ENCODE results near the gene ALKBH5.

ALKBH5 gene

GRCh38 chr17:18183334-18184142 is at the start of gene ALKBH5:
TSS of gene ALKBH5 (plus strand) at chr17:18183828. CDS start at chr17:18184244, 416 bp downstream.
- peak within 1 kb of the TSS; percentile 83 for H3K4me3 ChIP-seq (ENCODE audit: low read depth, low read length)
- TF ChIP-seq POLR2A (IDR thresholded peaks at IDR 0.05; ENCODE audit: extremely low read depth, insufficient read length) (no peak), MYC (IDR thresholded peaks at IDR 0.05; ENCODE audit: low read depth, low read length) (peak; percentile 61; the same call in 1 of the 2 replicates), MAX (IDR thresholded peaks at IDR 0.05; ENCODE audit: low read depth, low read length) (peak; percentile 16; the same call in 1 of the 2 replicates), CTCF (IDR thresholded peaks at IDR 0.05; ENCODE audit: low read depth, low read length) (peak; percentile 43)
- peak; percentile 100 for DNase-seq (ENCODE audit: low read depth)

- DNase-seq (ENCODE audit: low read depth) = no peak
- H3K4me3 ChIP-seq (ENCODE audit: low read depth, low read length) = no peak overlapping the region
- no peak for TF ChIP-seq MYC (IDR thresholded peaks at IDR 0.05; ENCODE audit: low read depth, low read length)
- no peak for TF ChIP-seq POLR2A (IDR thresholded peaks at IDR 0.05; ENCODE audit: extremely low read depth, insufficient read length)
- TF ChIP-seq CTCF (IDR thresholded peaks at IDR 0.05; ENCODE audit: low read depth, low read length) = no peak
- no peak for TF ChIP-seq MAX (IDR thresholded peaks at IDR 0.05; ENCODE audit: low read depth, low read length)
Measured at GRCh38 chr17:18136357-18136756, 47.3 kb upstream of the ALKBH5 start.

GRCh38 chr17:18138065-18138749 is 45.4 kb upstream of the ALKBH5 start:
- TF ChIP-seq POLR2A (IDR thresholded peaks at IDR 0.05; ENCODE audit: extremely low read depth, insufficient read length) (no peak), MAX (IDR thresholded peaks at IDR 0.05; ENCODE audit: low read depth, low read length) (no peak)
- DNase-seq (ENCODE audit: low read depth) = no peak
- no peak overlapping the region for H3K4me3 ChIP-seq (ENCODE audit: low read depth, low read length)

- no peak for DNase-seq (ENCODE audit: low read depth)
- TF ChIP-seq POLR2A (IDR thresholded peaks at IDR 0.05; ENCODE audit: extremely low read depth, insufficient read length) (no peak), CTCF (IDR thresholded peaks at IDR 0.05; ENCODE audit: low read depth, low read length) (no peak), MYC (IDR thresholded peaks at IDR 0.05; ENCODE audit: low read depth, low read length) (no peak), MAX (IDR thresholded peaks at IDR 0.05; ENCODE audit: low read depth, low read length) (no peak)
- H3K4me3 ChIP-seq (ENCODE audit: low read depth, low read length) = no peak overlapping the region
Measured at GRCh38 chr17:18139092-18139491, 44.5 kb upstream of the ALKBH5 start.

- TF ChIP-seq CTCF (IDR thresholded peaks at IDR 0.05; ENCODE audit: low read depth, low read length) = no peak
- TF ChIP-seq POLR2A (IDR thresholded peaks at IDR 0.05; ENCODE audit: extremely low read depth, insufficient read length) = no peak
- no peak for TF ChIP-seq MYC (IDR thresholded peaks at IDR 0.05; ENCODE audit: low read depth, low read length)
- no peak for TF ChIP-seq MAX (IDR thresholded peaks at IDR 0.05; ENCODE audit: low read depth, low read length)
- no peak overlapping the region for H3K4me3 ChIP-seq (ENCODE audit: low read depth, low read length)
- no peak for DNase-seq (ENCODE audit: low read depth)
Measured at GRCh38 chr17:18139498-18139897, 44.1 kb upstream of the ALKBH5 start.

- TF ChIP-seq MAX (IDR thresholded peaks at IDR 0.05; ENCODE audit: low read depth, low read length) (no peak), CTCF (IDR thresholded peaks at IDR 0.05; ENCODE audit: low read depth, low read length) (peak; percentile 34)
- peak; percentile 45 for DNase-seq (ENCODE audit: low read depth)
- no peak overlapping the region for H3K4me3 ChIP-seq (ENCODE audit: low read depth, low read length)
Measured at GRCh38 chr17:18139949-18140348, 43.7 kb upstream of the ALKBH5 start.

Data from NB4 (cell line).